Ishikawa (cell line): Measurements from ENCODE around the gene DDX54.

Source experiments
- CEBPB ChIP-seq: IDR thresholded peaks from 2 replicates; pipeline ENCODE4 v1.6.1; 2012
- CREB1 ChIP-seq: IDR thresholded peaks from 2 replicates; pipeline ENCODE4 v1.6.1; 2012; ENCODE audit warnings: low read depth
- EGR1 ChIP-seq: IDR thresholded peaks from 2 replicates; pipeline ENCODE4 v1.6.1; 2012
- EP300 ChIP-seq: IDR thresholded peaks from 2 replicates; pipeline ENCODE4 v1.6.1; 2012; ENCODE audit warnings: borderline replicate concordance
- FOXM1 ChIP-seq: IDR thresholded peaks from 2 replicates; pipeline ENCODE4 v1.6.1; 2012; ENCODE audit warnings: low read depth, borderline replicate concordance
- NFIC ChIP-seq: IDR thresholded peaks from 2 replicates; pipeline ENCODE4 v1.6.1; 2012
- RAD21 ChIP-seq: IDR thresholded peaks from 2 replicates; pipeline ENCODE4 v1.6.1; 2012; ENCODE audit warnings: low read depth
- REST ChIP-seq: IDR thresholded peaks from 2 replicates; pipeline ENCODE4 v1.6.1; 2012; ENCODE audit warnings: low read depth, mild to moderate bottlenecking
- TAF1 ChIP-seq: IDR thresholded peaks from 2 replicates; pipeline ENCODE4 v1.6.1; 2012; ENCODE audit warnings: low read depth, mild to moderate bottlenecking
- TCF12 ChIP-seq: IDR thresholded peaks from 2 replicates; pipeline ENCODE4 v1.6.1; 2012; ENCODE audit warnings: low read depth
- TEAD4 ChIP-seq: IDR thresholded peaks from 2 replicates; pipeline ENCODE4 v1.6.1; 2012
- YY1 ChIP-seq: IDR thresholded peaks from 2 replicates; pipeline ENCODE4 v1.6.1; 2012; ENCODE audit warnings: low read depth
- ZBTB7A ChIP-seq: IDR thresholded peaks from 2 replicates; pipeline ENCODE4 v1.6.1; 2012; ENCODE audit warnings: low read depth
- TF ChIP-seq, protein P1 (sequence below): IDR thresholded peaks from 2 replicates; pipeline ENCODE4 v1.6.1; 2012
- TF ChIP-seq, protein P2 (sequence below): IDR thresholded peaks from 2 replicates; pipeline ENCODE4 v1.6.1; 2012

The DDX54 gene

GRCh38 chr12:113170926-113171325, 14.4 kb downstream of the DDX54 start:
- no peak for TF ChIP-seq TEAD4
- TF ChIP-seq YY1, result no peak
- no peak for TF ChIP-seq NFIC
- TF ChIP-seq, protein P1, sequence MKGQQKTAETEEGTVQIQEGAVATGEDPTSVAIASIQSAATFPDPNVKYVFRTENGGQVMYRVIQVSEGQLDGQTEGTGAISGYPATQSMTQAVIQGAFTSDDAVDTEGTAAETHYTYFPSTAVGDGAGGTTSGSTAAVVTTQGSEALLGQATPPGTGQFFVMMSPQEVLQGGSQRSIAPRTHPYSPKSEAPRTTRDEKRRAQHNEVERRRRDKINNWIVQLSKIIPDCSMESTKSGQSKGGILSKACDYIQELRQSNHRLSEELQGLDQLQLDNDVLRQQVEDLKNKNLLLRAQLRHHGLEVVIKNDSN, result no peak
- TF ChIP-seq REST, result no peak
- TF ChIP-seq EP300, result no peak
- no peak for TF ChIP-seq FOXM1
- TF ChIP-seq, protein P2, sequence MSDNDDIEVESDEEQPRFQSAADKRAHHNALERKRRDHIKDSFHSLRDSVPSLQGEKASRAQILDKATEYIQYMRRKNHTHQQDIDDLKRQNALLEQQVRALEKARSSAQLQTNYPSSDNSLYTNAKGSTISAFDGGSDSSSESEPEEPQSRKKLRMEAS, result no peak
- no peak for TF ChIP-seq CEBPB
- no peak for TF ChIP-seq TAF1
- TF ChIP-seq RAD21, result no peak
- TF ChIP-seq CREB1, result no peak
- TF ChIP-seq TCF12, result no peak
- no peak for TF ChIP-seq EGR1
- no peak for TF ChIP-seq ZBTB7A

DNA sequence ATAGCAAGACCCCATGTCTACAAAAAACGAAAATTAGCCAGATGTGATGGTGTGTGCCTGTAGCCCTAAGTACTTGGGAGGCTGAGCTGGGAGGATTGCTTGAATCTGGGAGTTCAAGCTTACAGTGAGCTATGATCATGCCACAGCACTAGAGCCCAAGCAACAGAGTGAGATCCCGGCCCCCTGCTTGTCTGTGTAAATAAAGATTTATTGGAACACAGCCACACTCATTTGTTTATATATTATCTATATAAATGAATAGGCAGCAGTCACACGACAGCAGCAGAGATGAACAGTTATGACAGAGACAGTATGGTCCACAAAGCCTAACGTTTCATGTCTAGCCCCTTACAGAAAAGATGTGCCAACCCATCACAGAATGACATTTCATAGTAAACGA, 14.8 kb downstream of the DDX54 start:
- TF ChIP-seq, protein P1, result no peak
- TF ChIP-seq YY1, result no peak
- no peak for TF ChIP-seq EP300
- TF ChIP-seq REST, result no peak
- TF ChIP-seq NFIC, result no peak
- no peak for TF ChIP-seq CREB1
- TF ChIP-seq TAF1, result no peak

DNA sequence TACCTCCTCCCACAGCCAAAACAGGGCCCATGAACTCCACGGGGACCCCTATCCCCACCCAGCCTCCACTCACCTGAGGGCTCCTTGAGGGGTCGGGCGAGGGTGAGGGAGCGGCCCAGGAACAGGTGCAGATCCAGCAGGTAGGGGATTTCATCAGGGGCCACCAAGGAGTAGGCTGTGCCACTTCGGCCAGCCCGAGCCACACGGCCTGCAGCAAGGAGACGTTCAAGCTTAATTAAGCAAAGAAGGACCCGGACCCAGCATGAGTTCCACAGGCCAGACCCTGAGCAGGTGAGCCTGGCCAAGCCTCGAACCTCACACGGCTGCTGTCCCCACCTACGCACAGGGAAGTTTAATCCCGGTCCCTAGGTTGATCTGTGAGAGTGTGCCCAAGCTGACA, 15.6 kb downstream of the DDX54 start:
- TF ChIP-seq, protein P1, result no peak
- TF ChIP-seq NFIC, result no peak
- TF ChIP-seq, protein P2, result no peak
- no peak for TF ChIP-seq TAF1
- TF ChIP-seq RAD21, result no peak
- no peak for TF ChIP-seq CEBPB
- no peak for TF ChIP-seq EGR1

DNA sequence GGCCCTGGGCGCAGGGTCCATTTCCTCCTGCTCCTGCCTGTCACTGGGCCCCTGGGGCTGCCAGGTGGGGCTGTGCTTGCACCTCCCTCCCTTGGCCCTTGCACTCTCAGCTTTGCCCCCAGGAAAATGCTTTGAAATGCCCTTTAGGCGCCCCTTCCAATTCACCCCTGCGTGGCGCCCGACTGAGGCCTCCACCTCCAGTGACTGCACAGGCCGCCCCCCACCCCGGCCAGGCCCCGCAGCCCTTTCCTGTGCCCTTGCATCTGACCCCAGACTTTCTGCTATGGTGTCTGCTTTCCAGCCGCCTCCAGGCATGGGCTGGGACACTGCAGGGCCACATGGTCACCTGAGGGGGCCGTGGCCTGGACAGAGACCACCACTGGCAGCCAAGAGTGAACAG, 17.4 kb downstream of the DDX54 start:
- TF ChIP-seq, protein P2, result no peak
- no peak for TF ChIP-seq REST
- TF ChIP-seq CEBPB, result no peak
- no peak for TF ChIP-seq NFIC
- no peak for TF ChIP-seq TAF1
- no peak for TF ChIP-seq EGR1
- TF ChIP-seq ZBTB7A, result no peak
- no peak for TF ChIP-seq FOXM1
- TF ChIP-seq EP300, result no peak
- no peak for TF ChIP-seq RAD21
- no peak for TF ChIP-seq TCF12
- no peak for TF ChIP-seq YY1
- TF ChIP-seq, protein P1, result no peak
- no peak for TF ChIP-seq TEAD4
- TF ChIP-seq CREB1, result no peak
